Activated T-cell treated with anti-CD3 and anti-CD28 coated beads for 48 hours (primary cell): ENCODE measurements around the gene SDCCAG8.

Source experiments
- DNase-seq: peaks from one replicate; pipeline ENCODE4 v3.0.0-alpha.2; 2020; ENCODE audit warnings: low read depth

SDCCAG8 gene

GRCh38 chr1:243505986-243506689 lies 250.3 kb downstream of the SDCCAG8 start:
- DNase-seq: no peak

- no peak for DNase-seq
Observed at GRCh38 chr1:243507001-243507671, 251.3 kb downstream of the SDCCAG8 start.

GRCh38 chr1:243507672-243508302 lies 251.9 kb downstream of the SDCCAG8 start:
- DNase-seq: no peak

GRCh38 chr1:243508303-243508713 lies 252.5 kb downstream of the SDCCAG8 start:
- no peak for DNase-seq

GRCh38 chr1:243508943-243509342 lies 253.1 kb downstream of the SDCCAG8 start:
- DNase-seq: no peak

- DNase-seq: no peak
Observed at GRCh38 chr1:243510928-243511327, 255.1 kb downstream of the SDCCAG8 start.

GRCh38 chr1:243513726-243514491 lies 258.1 kb downstream of the SDCCAG8 start:
- DNase-seq: no peak

GRCh38 chr1:243514927-243515326 lies 259.1 kb downstream of the SDCCAG8 start:
- DNase-seq: no peak

GRCh38 chr1:243520831-243521230 lies 265.0 kb downstream of the SDCCAG8 start:
- no peak for DNase-seq

GRCh38 chr1:243523766-243524165 lies 267.9 kb downstream of the SDCCAG8 start:
- DNase-seq: no peak

- no peak for DNase-seq
Observed at GRCh38 chr1:243525085-243525487, 269.2 kb downstream of the SDCCAG8 start.

GRCh38 chr1:243526180-243526579 lies 270.3 kb downstream of the SDCCAG8 start:
- no peak for DNase-seq

GRCh38 chr1:243528459-243529121 lies 272.7 kb downstream of the SDCCAG8 start:
- DNase-seq: no peak

- no peak for DNase-seq
Observed at GRCh38 chr1:243529512-243529911, 273.7 kb downstream of the SDCCAG8 start.

- no peak for DNase-seq
Observed at GRCh38 chr1:243535014-243535413, 279.2 kb downstream of the SDCCAG8 start.

- no peak for DNase-seq
Observed at GRCh38 chr1:243539636-243540035, 283.8 kb downstream of the SDCCAG8 start.

GRCh38 chr1:243542739-243543415 lies 287.0 kb downstream of the SDCCAG8 start:
- no peak for DNase-seq

GRCh38 chr1:243543501-243543900 lies 287.7 kb downstream of the SDCCAG8 start:
- no peak for DNase-seq

GRCh38 chr1:243546457-243546856 lies 290.6 kb downstream of the SDCCAG8 start:
- DNase-seq: no peak

- no peak for DNase-seq
Observed at GRCh38 chr1:243547891-243548290, 292.1 kb downstream of the SDCCAG8 start.

GRCh38 chr1:243548516-243548915 lies 292.7 kb downstream of the SDCCAG8 start:
- no peak for DNase-seq
